K562 (cell line): ENCODE measurements around the gene DOCK7. TPM values are rescaled to one million over a fixed set of nuclear protein-coding genes. Genes with fewer than 3 reads are reported as not detected.

Experiments
- CHD4 ChIP-seq: fragments of 200-600 bp; sonication (generic); IDR thresholded peaks from 3 replicates; pipeline ENCODE4 v1.6.1; 2012; ENCODE audit warnings: low read depth, mild to moderate bottlenecking, mixed read lengths, low read length, inconsistent platforms; ENCODE audit not compliant: insufficient read depth, insufficient replicate concordance, poor library complexity, severe bottlenecking
- ETS1 ChIP-seq: conservative IDR thresholded peaks from 2 replicates; pipeline ENCODE4 v1.6.1; 2011; ENCODE audit warnings: low read depth, mild to moderate bottlenecking, low read length; ENCODE audit not compliant: control insufficient read depth
- FOXJ3 ChIP-seq: sonication (generic); formaldehyde crosslinking; IDR thresholded peaks from 2 replicates; pipeline ENCODE4 v1.4.0; 2020; ENCODE audit warnings: mild to moderate bottlenecking, missing genetic modification reagents
- FUS ChIP-seq: fragments of 200-400 bp; formaldehyde crosslinking; optimal IDR thresholded peaks from 2 replicates; pipeline ENCODE3; 2017; ENCODE audit warnings: low read depth, low read length
- GATAD2B ChIP-seq: fragments of 450-650 bp; IDR thresholded peaks from 2 replicates; pipeline ENCODE4 v1.6.1; 2017; ENCODE audit warnings: mild to moderate bottlenecking, borderline replicate concordance
- HMG20A ChIP-seq: fragments of 450-650 bp; formaldehyde crosslinking; conservative IDR thresholded peaks from 2 replicates; pipeline ENCODE4 v1.4.0; 2020; ENCODE audit warnings: mild to moderate bottlenecking, mixed read lengths
- KLF13 ChIP-seq: fragments of 450-650 bp; IDR thresholded peaks from 2 replicates; pipeline ENCODE4 v1.6.1; 2016; ENCODE audit warnings: missing genetic modification characterization, low read depth, mild to moderate bottlenecking, missing compliant biosample characterization, moderate library complexity, borderline replicate concordance
- MAFK ChIP-seq: IDR thresholded peaks from 2 replicates; pipeline ENCODE4 v1.6.1; 2011; ENCODE audit warnings: low read length, improper control_type of control experiment
- MBD2 ChIP-seq: sonication (generic); IDR thresholded peaks from 2 replicates; pipeline ENCODE4 v1.6.1; 2016; ENCODE audit warnings: low read depth, borderline replicate concordance
- POU5F1 ChIP-seq: fragments of 150-350 bp; IDR thresholded peaks from 2 replicates; pipeline ENCODE4 v1.6.1; 2014; ENCODE audit warnings: borderline replicate concordance, low read length, low read depth, mild to moderate bottlenecking; ENCODE audit not compliant: partially characterized antibody
- PTBP1 ChIP-seq: fragments of 200-400 bp; formaldehyde crosslinking; IDR thresholded peaks from 2 replicates; pipeline ENCODE4 v1.6.1; 2017; ENCODE audit warnings: low read depth, low read length
- PURB ChIP-seq: sonication (generic); formaldehyde crosslinking; IDR thresholded peaks from 2 replicates; pipeline ENCODE4 v1.9.0; 2021; ENCODE audit warnings: low read depth, mild to moderate bottlenecking, missing genetic modification reagents
- RBM17 ChIP-seq: fragments of 200-400 bp; formaldehyde crosslinking; IDR thresholded peaks from 2 replicates; pipeline ENCODE4 v1.6.1; 2017; ENCODE audit warnings: low read depth, mild to moderate bottlenecking, low read length, borderline replicate concordance
- RBM25 ChIP-seq: fragments of 200-400 bp; formaldehyde crosslinking; IDR thresholded peaks from 2 replicates; pipeline ENCODE4 v1.6.1; 2018; ENCODE audit warnings: low read length, low read depth, moderate library complexity; ENCODE audit not compliant: severe bottlenecking
- SAFB2 ChIP-seq: fragments of 200-400 bp; formaldehyde crosslinking; IDR thresholded peaks from 2 replicates; pipeline ENCODE4 v1.6.1; 2018; ENCODE audit warnings: borderline replicate concordance, low read length, low read depth, moderate library complexity; ENCODE audit not compliant: severe bottlenecking
- TCFL5 ChIP-seq: fragments of 250-450 bp; sonication (Bioruptor Pico); conservative IDR thresholded peaks from 2 replicates; pipeline ENCODE4 v1.6.1; 2021; ENCODE audit warnings: mild to moderate bottlenecking, moderate library complexity, matching md5 sums
- THRB ChIP-seq: fragments of 450-650 bp; formaldehyde crosslinking; conservative IDR thresholded peaks from 2 replicates; pipeline ENCODE4 v1.4.0; 2022; ENCODE audit warnings: mild to moderate bottlenecking, missing genetic modification characterization
- ZNF354B ChIP-seq: fragments of 250-450 bp; sonication (Bioruptor Pico); IDR thresholded peaks from 2 replicates; pipeline ENCODE4 v1.4.0; 2020
- polyA plus RNA-seq, 8 experiments: library from polyadenylated mRNA; depleted of rRNA in 4 of 8; stranded (reverse) in 5 of 8; unstranded in 3 of 8; fragments of >200 nt; fragmentation: Nextera tagmentation in 2 of 8; fragmentation: Illumina TruSeq in 1 of 8; extraction: Ambion mirVana in 2 of 8; extraction: Trizol in 1 of 8; gene quantifications; 2 replicates each; pipeline versions ENCODE4 v1.2.1 to v1.2.3, GENCODE V29; 2011 to 2014; ENCODE audit warnings: inconsistent platforms in 1 of 8, missing spikeins in 1 of 8
- total RNA-seq, 7 experiments: library from RNA; depleted of rRNA in 6 of 7; stranded (reverse); fragments of >200 nt in 6 of 7; fragmentation: Illumina TruSeq in 2 of 7; extraction: Trizol in 2 of 7; gene quantifications; 2 replicates each; pipeline versions ENCODE4 v1.2.1 to v1.2.3, GENCODE V29; 2011 to 2021; ENCODE audit warnings: low replicate concordance in 1 of 7
- TF ChIP-seq, protein P1 (sequence below): fragments of 250-450 bp; sonication (Bioruptor Pico); IDR thresholded peaks from 2 replicates; pipeline ENCODE4 v1.4.0; 2020

Gene DOCK7
- total and polyA plus RNA-seq, 9 of the 15 experiments (the other 6 are each of a cell fraction or from before 2014, with no cell fraction given): 4.9 to 35.1 (median 12.6) TPM

DNA sequence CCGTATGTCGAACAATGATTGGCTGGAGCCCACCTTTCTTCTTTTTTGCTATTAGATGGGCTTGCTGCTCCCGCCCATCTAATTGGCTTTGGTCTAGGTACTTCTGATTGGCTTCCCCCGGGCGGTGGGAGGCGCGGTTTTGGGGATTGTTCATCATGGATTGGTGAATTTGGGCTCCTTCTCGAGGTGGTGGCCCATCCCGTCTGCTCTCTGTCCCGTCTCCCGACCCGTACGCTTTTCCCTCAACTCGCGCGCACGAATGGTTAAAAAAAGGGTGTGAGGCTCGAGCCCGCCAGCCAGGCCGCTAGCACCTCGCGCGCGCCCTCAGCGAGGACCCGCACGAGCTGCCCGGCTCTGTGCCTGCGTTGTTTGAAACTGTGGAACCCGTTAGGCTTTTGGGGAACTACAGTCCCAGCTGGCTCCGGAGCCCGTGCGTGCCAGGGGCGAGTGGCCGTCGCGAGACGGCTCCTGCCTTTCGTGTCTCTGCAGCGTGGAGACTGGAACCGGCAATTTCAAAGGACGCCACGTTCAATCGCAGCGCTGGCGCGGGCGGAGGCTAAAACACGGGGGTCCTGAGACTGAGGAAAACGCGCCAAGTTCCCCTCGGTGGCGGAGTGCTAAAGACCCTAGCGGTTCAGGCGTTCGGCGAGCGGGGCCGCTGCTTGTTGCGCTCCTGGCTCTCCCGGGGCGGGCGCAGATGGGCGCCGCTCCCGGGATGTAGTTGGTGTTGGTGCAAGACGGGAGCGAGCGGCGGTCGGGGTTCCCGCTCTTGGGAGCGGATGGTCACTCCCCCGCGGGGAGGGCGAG, 251.5 kb downstream of the DOCK7 start, which contains the start of gene USP1 (continued):
- TF ChIP-seq SAFB2 (no peak), FUS (no peak), KLF13 (0 out of 2 replicates have a peak, but pooled peaks have one; percentile 24), FOXJ3 (no peak), MBD2 (peak; percentile 84), POU5F1 (no peak), MAFK (no peak), ZNF354B (CRISPR knock-in tag) (no peak), PTBP1 (no peak), ETS1 (0 out of 2 replicates have a peak, but pooled peaks have one; percentile 25), TCFL5 (CRISPR knock-in tag) (no peak), RBM17 (no peak), HMG20A (no peak), PURB (CRISPR knock-in tag) (no peak), GATAD2B (no peak), THRB (0 out of 2 replicates have a peak, but pooled peaks have one; percentile 41), RBM25 (peak; percentile 85), CHD4 (no peak)
- TF ChIP-seq, protein P1, sequence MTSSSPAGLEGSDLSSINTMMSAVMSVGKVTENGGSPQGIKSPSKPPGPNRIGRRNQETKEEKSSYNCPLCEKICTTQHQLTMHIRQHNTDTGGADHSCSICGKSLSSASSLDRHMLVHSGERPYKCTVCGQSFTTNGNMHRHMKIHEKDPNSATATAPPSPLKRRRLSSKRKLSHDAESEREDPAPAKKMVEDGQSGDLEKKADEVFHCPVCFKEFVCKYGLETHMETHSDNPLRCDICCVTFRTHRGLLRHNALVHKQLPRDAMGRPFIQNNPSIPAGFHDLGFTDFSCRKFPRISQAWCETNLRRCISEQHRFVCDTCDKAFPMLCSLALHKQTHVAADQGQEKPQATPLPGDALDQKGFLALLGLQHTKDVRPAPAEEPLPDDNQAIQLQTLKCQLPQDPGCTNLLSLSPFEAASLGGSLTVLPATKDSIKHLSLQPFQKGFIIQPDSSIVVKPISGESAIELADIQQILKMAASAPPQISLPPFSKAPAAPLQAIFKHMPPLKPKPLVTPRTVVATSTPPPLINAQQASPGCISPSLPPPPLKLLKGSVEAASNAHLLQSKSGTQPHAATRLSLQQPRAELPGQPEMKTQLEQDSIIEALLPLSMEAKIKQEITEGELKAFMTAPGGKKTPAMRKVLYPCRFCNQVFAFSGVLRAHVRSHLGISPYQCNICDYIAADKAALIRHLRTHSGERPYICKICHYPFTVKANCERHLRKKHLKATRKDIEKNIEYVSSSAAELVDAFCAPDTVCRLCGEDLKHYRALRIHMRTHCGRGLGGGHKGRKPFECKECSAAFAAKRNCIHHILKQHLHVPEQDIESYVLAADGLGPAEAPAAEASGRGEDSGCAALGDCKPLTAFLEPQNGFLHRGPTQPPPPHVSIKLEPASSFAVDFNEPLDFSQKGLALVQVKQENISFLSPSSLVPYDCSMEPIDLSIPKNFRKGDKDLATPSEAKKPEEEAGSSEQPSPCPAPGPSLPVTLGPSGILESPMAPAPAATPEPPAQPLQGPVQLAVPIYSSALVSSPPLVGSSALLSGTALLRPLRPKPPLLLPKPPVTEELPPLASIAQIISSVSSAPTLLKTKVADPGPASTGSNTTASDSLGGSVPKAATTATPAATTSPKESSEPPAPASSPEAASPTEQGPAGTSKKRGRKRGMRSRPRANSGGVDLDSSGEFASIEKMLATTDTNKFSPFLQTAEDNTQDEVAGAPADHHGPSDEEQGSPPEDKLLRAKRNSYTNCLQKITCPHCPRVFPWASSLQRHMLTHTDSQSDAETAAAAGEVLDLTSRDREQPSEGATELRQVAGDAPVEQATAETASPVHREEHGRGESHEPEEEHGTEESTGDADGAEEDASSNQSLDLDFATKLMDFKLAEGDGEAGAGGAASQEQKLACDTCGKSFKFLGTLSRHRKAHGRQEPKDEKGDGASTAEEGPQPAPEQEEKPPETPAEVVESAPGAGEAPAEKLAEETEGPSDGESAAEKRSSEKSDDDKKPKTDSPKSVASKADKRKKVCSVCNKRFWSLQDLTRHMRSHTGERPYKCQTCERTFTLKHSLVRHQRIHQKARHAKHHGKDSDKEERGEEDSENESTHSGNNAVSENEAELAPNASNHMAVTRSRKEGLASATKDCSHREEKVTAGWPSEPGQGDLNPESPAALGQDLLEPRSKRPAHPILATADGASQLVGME (CRISPR knock-in tag): no peak
